Endothelial cell of umbilical vein (primary cell): Measurements from ENCODE around the gene TCF21.

Experiments
- CTCF ChIP-seq, 2 donors: IDR thresholded peaks; 1 replicate in 1 of 2; 2 replicates in 1 of 2; pipeline ENCODE4 v1.5.1; 2011; ENCODE audit warnings: low read length in 2 of 2, mild to moderate bottlenecking in 2 of 2, moderate library complexity in 2 of 2, control low read depth in 1 of 2, inconsistent platforms in 1 of 2, low read depth in 1 of 2; ENCODE audit not compliant: insufficient read depth in 1 of 2; ENCODE audit errors: extremely low read depth in 1 of 2
- EZH2 ChIP-seq: IDR thresholded peaks from 2 replicates; pipeline ENCODE4 v1.6.1; 2012; ENCODE audit warnings: borderline replicate concordance, low read depth, mild to moderate bottlenecking, moderate library complexity, low read length, inconsistent platforms; ENCODE audit not compliant: severe bottlenecking
- FOS ChIP-seq: IDR thresholded peaks from 2 replicates; pipeline ENCODE4 v1.6.1; 2011; ENCODE audit warnings: mild to moderate bottlenecking, low read length, moderate library complexity, borderline replicate concordance; ENCODE audit not compliant: insufficient read depth
- JUN ChIP-seq: IDR thresholded peaks from 2 replicates; pipeline ENCODE4 v1.6.1; 2011; ENCODE audit warnings: borderline replicate concordance, low read depth; ENCODE audit not compliant: insufficient read length, insufficient read depth
- MAX ChIP-seq: IDR thresholded peaks from 2 replicates; pipeline ENCODE4 v1.6.1; 2011; ENCODE audit not compliant: insufficient read depth, insufficient read length
- MYC ChIP-seq: IDR thresholded peaks from one replicate; pipeline ENCODE4 v1.6.1; 2011; ENCODE audit warnings: mild to moderate bottlenecking, low read depth, low read length
- POLR2A ChIP-seq: IDR thresholded peaks from 2 replicates; pipeline ENCODE4 v1.6.1; 2012; ENCODE audit warnings: low read depth, mild to moderate bottlenecking, control low read depth, low read length
- POLR2AphosphoS5 ChIP-seq: IDR thresholded peaks from 2 replicates; pipeline ENCODE4 v1.6.1; 2012; ENCODE audit warnings: low read depth, mild to moderate bottlenecking, control low read depth, low read length, moderate library complexity; ENCODE audit not compliant: insufficient read depth

- peak; percentile 30 for TF ChIP-seq EZH2
- TF ChIP-seq CTCF (IDR thresholded peaks at IDR 0.05; ENCODE audit: extremely low read depth in 1 of 2, insufficient read depth in 1 of 2, low read depth in 1 of 2, low read length in 2 of 2) = no peak
- no peak for TF ChIP-seq POLR2A
- no peak for TF ChIP-seq POLR2AphosphoS5
- no peak for TF ChIP-seq MYC
- TF ChIP-seq MAX = no peak
- no peak for TF ChIP-seq JUN
- TF ChIP-seq FOS = no peak
Observed at GRCh38 chr6:133898263-133898662, 9.3 kb downstream of the TCF21 start.
